Keratinocyte (primary cell): ENCODE data around the gene GRM7. TPM values are rescaled to one million over a fixed set of nuclear protein-coding genes. Genes with fewer than 3 reads are reported as not detected.

Experiments
- DNase-seq: peaks from one replicate; pipeline ENCODE4 v3.0.0-alpha.2; 2011; ENCODE audit warnings: low read depth, missing footprints, low spot score
- FAIRE-seq: peaks from 2 replicates; lab custom pipeline; 2011; peaks lifted over from hg19 to GRCh38; lab: Jason Lieb, UNC
- H2AFZ ChIP-seq: 2 replicates; pipeline ENCODE4 v1.6.0; 2012; ENCODE audit warnings: low read length, control low read depth, inconsistent platforms; ENCODE audit not compliant: control insufficient read depth
- H3K27ac ChIP-seq: 2 replicates; pipeline ENCODE4 v1.5.1; 2011; ENCODE audit warnings: low read length; ENCODE audit not compliant: control insufficient read depth, insufficient read depth
- H3K27me3 ChIP-seq: 3 replicates; pipeline ENCODE4 v1.6.0; 2011; ENCODE audit warnings: low read length; ENCODE audit not compliant: control insufficient read depth, insufficient read depth; ENCODE audit errors: extremely low read depth
- H3K36me3 ChIP-seq, 2 experiments: 2 replicates in 1 of 2; 3 replicates in 1 of 2; pipeline ENCODE4 v1.5.1; 2011; ENCODE audit warnings: low read length in 2 of 2, mild to moderate bottlenecking in 1 of 2; ENCODE audit not compliant: control insufficient read depth in 2 of 2, insufficient read depth in 2 of 2; ENCODE audit errors: extremely low read depth in 1 of 2
- H3K4me1 ChIP-seq: 3 replicates; pipeline ENCODE4 v1.5.1; 2011; ENCODE audit warnings: low read length; ENCODE audit not compliant: control insufficient read depth, insufficient read depth; ENCODE audit errors: extremely low read depth
- H3K4me2 ChIP-seq: 3 replicates; pipeline ENCODE4 v1.6.0; 2011; ENCODE audit warnings: low read depth, low read length; ENCODE audit not compliant: control insufficient read depth, insufficient read depth; ENCODE audit errors: extremely low read depth
- H3K4me3 ChIP-seq, 3 experiments: fragments of 200-600 bp in 1 of 3; sonication (generic) in 1 of 3; 2 replicates in 2 of 3; 3 replicates in 1 of 3; pipeline ENCODE4 v1.5.1; 2011 to 2016; ENCODE audit warnings: low read length in 3 of 3, mild to moderate bottlenecking in 3 of 3, control low read depth in 2 of 3, inconsistent platforms in 1 of 3, low read depth in 1 of 3, mixed read lengths in 1 of 3, mixed run types in 1 of 3, moderate library complexity in 1 of 3; ENCODE audit not compliant: control insufficient read depth in 2 of 3, insufficient read depth in 2 of 3; ENCODE audit errors: extremely low read depth in 1 of 3
- H3K79me2 ChIP-seq: 2 replicates; pipeline ENCODE4 v1.6.0; 2012; ENCODE audit warnings: low read length; ENCODE audit not compliant: control insufficient read depth, insufficient read depth
- H3K9ac ChIP-seq: 3 replicates; pipeline ENCODE4 v1.6.0; 2011; ENCODE audit warnings: low read length; ENCODE audit not compliant: control insufficient read depth, insufficient read depth; ENCODE audit errors: extremely low read depth
- H3K9me1 ChIP-seq: 3 replicates; pipeline ENCODE4 v1.6.0; 2011; ENCODE audit warnings: low read length; ENCODE audit not compliant: control insufficient read depth, insufficient read depth; ENCODE audit errors: extremely low read depth
- H3K9me3 ChIP-seq: 2 replicates; pipeline ENCODE4 v1.5.1; 2012; ENCODE audit warnings: low read depth, low read length; ENCODE audit not compliant: control insufficient read depth
- H4K20me1 ChIP-seq: 3 replicates; pipeline ENCODE4 v1.6.0; 2011; ENCODE audit warnings: low read length; ENCODE audit not compliant: control insufficient read depth, insufficient read depth; ENCODE audit errors: extremely low read depth
- CTCF ChIP-seq, 3 experiments: IDR thresholded peaks in 1 of 3; conservative IDR thresholded peaks in 1 of 3; optimal IDR thresholded peaks in 1 of 3; 2 replicates in 2 of 3; 3 replicates in 1 of 3; pipeline versions ENCODE3 to v1.5.1; 2011; ENCODE audit warnings: low read length in 3 of 3, mild to moderate bottlenecking in 3 of 3, moderate library complexity in 2 of 3, control low read depth in 1 of 3, inconsistent platforms in 1 of 3; ENCODE audit not compliant: insufficient read depth in 2 of 3; ENCODE audit errors: extremely low read depth in 1 of 3
- EZH2 ChIP-seq: IDR thresholded peaks from one replicate; pipeline ENCODE4 v1.6.1; 2012; ENCODE audit warnings: inconsistent platforms, mild to moderate bottlenecking, low read length, moderate library complexity
- dilution Hi-C: fragments of 300-500 bp; cut with MboI; formaldehyde crosslinking; loops from one replicate; pipeline ENCODE4 v1.7.0; 2020; ENCODE audit warnings: low sequenced_read_pairs; ENCODE audit not compliant: extremely low pct_ligation_motif_present
- polyA plus RNA-seq, 5 experiments: library from polyadenylated mRNA; depleted of rRNA in 3 of 5; stranded (reverse) in 3 of 5; stranded (forward) in 1 of 5; unstranded in 1 of 5; fragments of >200 nt; gene quantifications; 1 replicate in 1 of 5; 2 replicates in 3 of 5; 3 replicates in 1 of 5; pipeline versions ENCODE4 v1.2.1 to v1.2.3, GENCODE V29; 2011 to 2012; ENCODE audit warnings: missing spikeins in 2 of 5, low read depth in 1 of 5, low replicate concordance in 1 of 5

The GRM7 gene
- polyA plus RNA-seq, 1 donor (not counting 4 experiments of a cell fraction or from before 2014, with no cell fraction given), result not detected

DNA sequence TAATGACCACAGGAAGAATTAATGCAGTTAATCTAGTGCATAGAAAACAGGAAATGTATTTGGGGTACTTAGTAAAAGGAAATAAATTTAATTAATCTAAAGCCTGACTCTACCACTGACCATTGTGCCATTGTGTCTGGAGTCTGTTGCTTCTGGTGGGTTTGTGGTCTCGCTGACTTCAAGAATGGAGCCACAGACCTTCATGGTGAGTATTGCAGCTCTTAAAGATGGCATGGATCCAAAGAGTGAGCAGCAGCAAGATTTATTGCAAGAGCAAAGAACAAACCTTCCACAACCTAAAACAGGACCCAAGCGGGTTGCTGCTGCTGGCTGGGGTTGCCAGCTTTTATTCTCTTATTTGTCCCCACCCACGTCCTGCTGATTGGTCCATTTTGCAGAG, 929.2 kb downstream of the GRM7 start:
- no peaks in the 10 kb centered on the region for H3K27me3 ChIP-seq
- FAIRE-seq, result no peak
- DNase-seq, result no peak
- H3K9me1 ChIP-seq, result no peaks in the 10 kb centered on the region
- dilution Hi-C loops, result no loop called here
- H3K9ac ChIP-seq, result no peak overlapping the region
- peaks cover 7% of the 10 kb centered on the region for H3K4me1 ChIP-seq
- no peaks in the 10 kb centered on the region for H3K9me3 ChIP-seq
- no peaks in the 10 kb centered on the region for H3K36me3 ChIP-seq
- H2AFZ ChIP-seq, result no peak overlapping the region
- H3K79me2 ChIP-seq, result no peaks in the 10 kb centered on the region
- no peaks in the 10 kb centered on the region for H4K20me1 ChIP-seq
- no peak overlapping the region for H3K27ac ChIP-seq
- no peak overlapping the region for H3K4me2 ChIP-seq
- TF ChIP-seq EZH2, result no peak
- TF ChIP-seq CTCF (optimal IDR thresholded peaks at IDR 0.05 in 1 of 3, IDR thresholded peaks at IDR 0.05 in 1 of 3, conservative IDR thresholded peaks at IDR 0.05 in 1 of 3; ENCODE audit: extremely low read depth in 1 of 3, insufficient read depth in 2 of 3, low read length in 3 of 3), result no peak
- no peak overlapping the region for H3K4me3 ChIP-seq
